K562 (cell line): ENCODE measurements around the gene DYNLL1. TPM values are rescaled to one million over a fixed set of nuclear protein-coding genes. Genes with fewer than 3 reads are reported as not detected.

Source experiments
- ATAC-seq: fragments of 200-7000 bp; cut with Tn5 transposase; 3 replicates; pipeline ENCODE4 v1.9.1; 2020; ENCODE audit warnings: moderate library complexity
- BruUV-seq: library from RNA; stranded (reverse); fragments of 400-500 nt; replicated peaks from 2 replicates; lab custom pipeline; 2021; lab: Mats Ljungman, UMichigan
- CTCF ChIA-PET: fragments of 300-600 bp; formaldehyde crosslinking; extraction: SDS; loops from one replicate; lab custom pipeline; 2021; ENCODE audit warnings: low intra/inter-chr PET ratio; lab: Yijun Ruan, JAX
- POLR2A ChIA-PET: fragments of 300-600, 350-650 bp; sonication (Branson Sonifier 250); formaldehyde crosslinking; extraction: SDS; loops from one replicate; lab custom pipeline; 2021; ENCODE audit warnings: antibody characterized with exemption, inconsistent platforms; lab: Yijun Ruan, JAX
- DNase-seq, 4 experiments: peaks; one replicate each; pipeline versions ENCODE4 v3.0.0 to v3.0.0-alpha.2; 2011 to 2018; ENCODE audit warnings: low spot score in 3 of 4, mixed read lengths in 3 of 4; ENCODE audit errors: extremely low read depth in 1 of 4
- FAIRE-seq: peaks from 2 replicates; lab custom pipeline; 2011; peaks lifted over from hg19 to GRCh38; lab: Jason Lieb, UNC
- H2AFZ ChIP-seq: 2 replicates; pipeline ENCODE4 v1.6.0; 2011; ENCODE audit warnings: low read depth, low read length, control low read depth, inconsistent platforms
- H3K27ac ChIP-seq: fragments of 200-600 bp; 3 replicates; pipeline ENCODE4 v1.8.0; 2011; ENCODE audit warnings: low read depth, mild to moderate bottlenecking, control low read depth, inconsistent platforms, low read length, moderate library complexity, mixed read lengths; ENCODE audit errors: extremely low read depth
- H3K27me3 ChIP-seq, 2 experiments: fragments of 300-600 bp in 1 of 2; 2 replicates in 1 of 2; 3 replicates in 1 of 2; pipeline versions ENCODE4 v1.6.0 to v1.8.0; 2011; ENCODE audit warnings: inconsistent platforms in 2 of 2, low read length in 2 of 2, mild to moderate bottlenecking in 1 of 2, mixed read lengths in 1 of 2, moderate library complexity in 1 of 2; ENCODE audit not compliant: control insufficient read depth in 2 of 2, insufficient read depth in 2 of 2
- H3K36me3 ChIP-seq: fragments of 300-600 bp; 3 replicates; pipeline ENCODE4 v1.8.0; 2011; ENCODE audit warnings: mild to moderate bottlenecking, low read length, inconsistent platforms; ENCODE audit not compliant: control insufficient read depth, insufficient read depth
- H3K4me1 ChIP-seq, 2 experiments: fragments of 200-600 bp in 1 of 2; replicated peaks in 1 of 2; 2 replicates in 1 of 2; 3 replicates in 1 of 2; pipeline versions ENCODE4 v1.5.1 to v1.8.0; 2011; ENCODE audit warnings: inconsistent platforms in 2 of 2, low read length in 2 of 2, mild to moderate bottlenecking in 1 of 2, mixed read lengths in 1 of 2, moderate library complexity in 1 of 2; ENCODE audit not compliant: control insufficient read depth in 2 of 2, insufficient read depth in 2 of 2
- H3K4me2 ChIP-seq: 2 replicates; pipeline ENCODE4 v1.6.1; 2011; ENCODE audit warnings: low read length, control low read depth, inconsistent platforms, mixed read lengths; ENCODE audit not compliant: insufficient read depth
- H3K4me3 ChIP-seq: fragments of 200-600 bp; sonication (generic), shearing (Covaris generic); 2 replicates; pipeline ENCODE4 v1.5.1; 2016; ENCODE audit warnings: control low read depth, inconsistent platforms
- H3K79me2 ChIP-seq: fragments of 200-600 bp; 3 replicates; pipeline ENCODE4 v1.8.0; 2011; ENCODE audit warnings: low read length, inconsistent platforms; ENCODE audit not compliant: control insufficient read depth, insufficient read depth
- H3K9ac ChIP-seq, 2 experiments: 2 replicates each; pipeline versions ENCODE4 v1.6.0 to v1.6.1; 2011; ENCODE audit warnings: low read depth in 2 of 2, low read length in 2 of 2, control low read depth in 1 of 2, inconsistent platforms in 1 of 2, mild to moderate bottlenecking in 1 of 2, mixed read lengths in 1 of 2; ENCODE audit not compliant: insufficient read depth in 1 of 2
- H3K9me1 ChIP-seq: one replicate; pipeline ENCODE4 v1.6.0; 2011; ENCODE audit warnings: inconsistent platforms, mild to moderate bottlenecking, low read length, moderate library complexity; ENCODE audit not compliant: control insufficient read depth, insufficient read depth
- H3K9me3 ChIP-seq: replicated peaks from 2 replicates; pipeline ENCODE4 v1.5.1; 2011; ENCODE audit warnings: low read depth, low read length, inconsistent platforms; ENCODE audit not compliant: control insufficient read depth, insufficient read depth
- H4K20me1 ChIP-seq: replicated peaks from 2 replicates; pipeline ENCODE4 v1.6.1; 2011; ENCODE audit warnings: low read length, inconsistent platforms, mixed read lengths; ENCODE audit not compliant: control insufficient read depth, insufficient read depth
- ARID1B ChIP-seq: fragments of 450-650 bp; IDR thresholded peaks from 2 replicates; pipeline ENCODE4 v1.6.1; 2016; ENCODE audit warnings: antibody characterized with exemption, mild to moderate bottlenecking, inconsistent platforms
- ATF4 ChIP-seq: fragments of 450-650 bp; formaldehyde crosslinking; IDR thresholded peaks from 2 replicates; pipeline ENCODE4 v1.4.0; 2022; ENCODE audit warnings: mild to moderate bottlenecking, moderate library complexity
- CBFA2T3 ChIP-seq: fragments of 450-650 bp; IDR thresholded peaks from 2 replicates; pipeline ENCODE4 v1.6.1; 2017
- CLOCK ChIP-seq: fragments of 250-450 bp; sonication (Bioruptor Pico); IDR thresholded peaks from 2 replicates; pipeline ENCODE4 v1.4.0; 2020; ENCODE audit warnings: mild to moderate bottlenecking, moderate library complexity, borderline replicate concordance
- FOXJ2 ChIP-seq: fragments of 200-800 bp; sonication (Bioruptor generic); IDR thresholded peaks from 2 replicates; pipeline ENCODE4 v1.6.1; 2016; ENCODE audit warnings: missing genetic modification characterization, missing compliant biosample characterization
- JUNB ChIP-seq: fragments of 450-650 bp; formaldehyde crosslinking; conservative IDR thresholded peaks from 2 replicates; pipeline ENCODE4 v1.4.0; 2020; ENCODE audit warnings: mild to moderate bottlenecking
- SMARCC2 ChIP-seq: fragments of 450-650 bp; IDR thresholded peaks from 2 replicates; pipeline ENCODE4 v1.6.1; 2017; ENCODE audit warnings: antibody characterized with exemption, moderate library complexity, mild to moderate bottlenecking, low read depth
- XRCC3 ChIP-seq: fragments of 450-650 bp; IDR thresholded peaks from 2 replicates; pipeline ENCODE4 v1.6.1; 2017; ENCODE audit warnings: mild to moderate bottlenecking, moderate library complexity
- YY1 ChIP-seq, 3 experiments: IDR thresholded peaks; 2 replicates each; pipeline ENCODE4 v1.6.1; 2011; ENCODE audit warnings: low read length in 2 of 3, mild to moderate bottlenecking in 2 of 3, moderate library complexity in 2 of 3, borderline replicate concordance in 1 of 3, control low read depth in 1 of 3, low read depth in 1 of 3; ENCODE audit not compliant: insufficient read depth in 3 of 3, insufficient replicate concordance in 2 of 3, control insufficient read depth in 1 of 3, insufficient read length in 1 of 3; ENCODE audit errors: extremely low read depth in 1 of 3
- ZBTB7A ChIP-seq: IDR thresholded peaks from 2 replicates; pipeline ENCODE4 v1.6.1; 2011; ENCODE audit warnings: low read depth, mild to moderate bottlenecking, low read length, moderate library complexity, borderline replicate concordance; ENCODE audit not compliant: control insufficient read depth
- ZFP91 ChIP-seq: sonication (generic); formaldehyde crosslinking; IDR thresholded peaks from 2 replicates; pipeline ENCODE4 v1.8.0; 2022; ENCODE audit warnings: mild to moderate bottlenecking, missing genetic modification reagents
- ZNF253 ChIP-seq: fragments of 250-450 bp; sonication (Bioruptor Pico); conservative IDR thresholded peaks from 2 replicates; pipeline ENCODE4 v1.6.1; 2021; ENCODE audit warnings: mild to moderate bottlenecking
- ZNF780A ChIP-seq: fragments of 250-450 bp; sonication (Bioruptor Pico); IDR thresholded peaks from 2 replicates; pipeline ENCODE4 v1.5.0; 2021; ENCODE audit warnings: mild to moderate bottlenecking
- WGBS: fragments of 100-300 bp; shearing (Covaris generic); methylation state at CpG from one replicate; pipeline ENCODE4 v1.1.6; 2016; ENCODE audit warnings: low coverage, mixed read lengths; ENCODE audit not compliant: insufficient coverage; ENCODE audit errors: missing lambda C conversion rate; 5-methylcytosine and 5-hydroxymethylcytosine counted together
- in situ Hi-C: fragments of 300-500 bp; cut with MboI; formaldehyde crosslinking; loops from 4 replicates; pipeline ENCODE4 v1.15.0; 2018; ENCODE audit warnings: inconsistent platforms, mixed read lengths
- intact Hi-C: fragments of 100-400 bp; cut with micrococcal nuclease; formaldehyde crosslinking; loops from 2 replicates; pipeline ENCODE4 v1.14.2; 2022
- polyA plus RNA-seq, 8 experiments: library from polyadenylated mRNA; depleted of rRNA in 4 of 8; stranded (reverse) in 5 of 8; unstranded in 3 of 8; fragments of >200 nt; fragmentation: Nextera tagmentation in 2 of 8; fragmentation: Illumina TruSeq in 1 of 8; extraction: Ambion mirVana in 2 of 8; extraction: Trizol in 1 of 8; gene quantifications; 2 replicates each; pipeline versions ENCODE4 v1.2.1 to v1.2.3, GENCODE V29; 2011 to 2014; ENCODE audit warnings: inconsistent platforms in 1 of 8, missing spikeins in 1 of 8
- total RNA-seq, 7 experiments: library from RNA; depleted of rRNA in 6 of 7; stranded (reverse); fragments of >200 nt in 6 of 7; fragmentation: Illumina TruSeq in 2 of 7; extraction: Trizol in 2 of 7; gene quantifications; 2 replicates each; pipeline versions ENCODE4 v1.2.1 to v1.2.3, GENCODE V29; 2011 to 2021; ENCODE audit warnings: low replicate concordance in 1 of 7

The DYNLL1 gene
- total and polyA plus RNA-seq, 9 of the 15 experiments (the other 6 are each of a cell fraction or from before 2014, with no cell fraction given): 303 to 1,112 (median 468) TPM

- no peak for TF ChIP-seq ZFP91 (CRISPR knock-in tag)
- no peak for TF ChIP-seq ZBTB7A
- TF ChIP-seq FOXJ2 (tag): peak; percentile 61; the same call in 1 of the 2 replicates
- TF ChIP-seq, all 486 proteins: peak for 70
Observed at GRCh38 chr12:120534203-120534702, 38.3 kb downstream of the DYNLL1 start, which contains the start of gene RNF10 (continued).

- Histone ChIP-seq H3K9me1 (no peaks in the 10 kb centered on the region), H3K4me3 (peak overlapping the region; percentile 99), H4K20me1 (peaks cover 48% of the 10 kb centered on the region), H3K4me2 (peak overlapping the region; percentile 98), H3K27me3 (no peaks in the 10 kb centered on the region), H3K9ac (peak overlapping the region; percentile 91 to 96), H3K36me3 (peaks cover 38% of the 10 kb centered on the region), H3K9me3 (no peaks in the 10 kb centered on the region), H3K27ac (peak overlapping the region; percentile 90), H3K79me2 (peaks cover 57% of the 10 kb centered on the region), H2AFZ (peak overlapping the region; percentile 99), H3K4me1 (peaks cover 27 to 38% of the 10 kb centered on the region in 2 experiments)
- in situ Hi-C loops: no loop called here
- BruUV-seq: no TSS peak
- FAIRE-seq (peak; percentile 94), ATAC-seq (peak; percentile 86), DNase-seq (peak; percentile 62 to 81 (median 71))
- WGBS: 3% methylated on average over 33 of the region's 52 CpGs
- CTCF ChIA-PET: interaction anchor here (0.7 kb wide), 1 partner anchor 1238 kb away, joined by 4 read pairs; no protein-coding TSS in a partner anchor
- intact Hi-C loops: no loop called here
- POLR2A ChIA-PET: interaction anchor here (0.9 to 1.6 kb wide), 8 partner anchors 9 to 244 kb away, joined by 3 to 5 read pairs (median 4); partner anchors contain the start of genes DYNLL1 and POP5
- TF ChIP-seq JUNB (no peak), XRCC3 (no peak), CLOCK (CRISPR knock-in tag) (no peak), SMARCC2 (no peak), CBFA2T3 (peak; percentile 86), ZNF253 (CRISPR knock-in tag) (no peak), YY1 (IDR thresholded peaks at IDR 0.05; ENCODE audit: borderline replicate concordance in 1 of 3, control insufficient read depth in 1 of 3, extremely low read depth in 1 of 3, insufficient read depth in 3 of 3, insufficient read length in 1 of 3, insufficient replicate concordance in 2 of 3, low read depth in 1 of 3, low read length in 2 of 3) (peak in 1 of 3 experiments; percentile 23), ATF4 (CRISPR knock-in tag) (no peak), ZNF780A (CRISPR knock-in tag) (no peak), ARID1B (peak; percentile 78)
Observed at GRCh38 chr12:120534703-120535655, 39.1 kb downstream of the DYNLL1 start.
